Loucy (cell line): Measurements from ENCODE around the gene PODXL2.

Experiments
- H2AFZ ChIP-seq: fragments of 200-600 bp; sonication (generic); 2 replicates; pipeline ENCODE4 v1.6.0; 2016; ENCODE audit warnings: antibody characterized with exemption, mild to moderate bottlenecking, low read length, moderate library complexity
- H3F3A ChIP-seq: fragments of 200-600 bp; 2 replicates; pipeline ENCODE4 v1.6.0; 2016; ENCODE audit warnings: antibody characterized with exemption, low read depth, mild to moderate bottlenecking
- H3K27me3 ChIP-seq: fragments of 200-600 bp; sonication (generic); 2 replicates; pipeline ENCODE4 v1.6.1; 2014; ENCODE audit warnings: low read length, mild to moderate bottlenecking; ENCODE audit not compliant: insufficient read depth, poor library complexity, severe bottlenecking
- H3K36me3 ChIP-seq: fragments of 200-600 bp; sonication (generic); 2 replicates; pipeline ENCODE4 v1.6.1; 2016; ENCODE audit warnings: low read length; ENCODE audit not compliant: insufficient read depth
- H3K4me1 ChIP-seq: fragments of 200-600 bp; sonication (generic); 2 replicates; pipeline ENCODE4 v1.5.1; 2014; ENCODE audit warnings: low read length, mild to moderate bottlenecking; ENCODE audit not compliant: insufficient read depth, poor library complexity, severe bottlenecking
- H3K4me2 ChIP-seq: fragments of 200-600 bp; sonication (generic); 2 replicates; pipeline ENCODE4 v1.6.0; 2014; ENCODE audit warnings: antibody characterized with exemption, low read length, low read depth, mild to moderate bottlenecking; ENCODE audit not compliant: poor library complexity, severe bottlenecking
- H3K4me3 ChIP-seq: fragments of 200-600 bp; sonication (generic); 2 replicates; pipeline ENCODE4 v1.5.1; 2014; ENCODE audit warnings: low read length, mild to moderate bottlenecking, mixed read lengths; ENCODE audit not compliant: poor library complexity, severe bottlenecking
- H3K79me2 ChIP-seq: fragments of 200-600 bp; sonication (generic); 2 replicates; pipeline ENCODE4 v1.6.1; 2014; ENCODE audit warnings: low read length; ENCODE audit not compliant: insufficient read depth
- H3K9ac ChIP-seq: fragments of 200-600 bp; sonication (generic); 2 replicates; pipeline ENCODE4 v1.6.0; 2014; ENCODE audit warnings: mild to moderate bottlenecking, low read depth, low read length, moderate library complexity; ENCODE audit not compliant: poor library complexity, severe bottlenecking
- H3K9me2 ChIP-seq: fragments of 200-600 bp; sonication (generic); replicated peaks from 2 replicates; pipeline ENCODE4 v1.6.1; 2016; ENCODE audit warnings: low read depth, low read length, mixed read lengths
- H3K9me3 ChIP-seq: fragments of 200-600 bp; sonication (generic); 2 replicates; pipeline ENCODE4 v1.6.1; 2014; ENCODE audit warnings: mild to moderate bottlenecking, antibody characterized with exemption, low read length, low read depth; ENCODE audit not compliant: insufficient read depth
- H4K20me1 ChIP-seq: fragments of 200-600 bp; sonication (generic); 2 replicates; pipeline ENCODE4 v1.6.0; 2014; ENCODE audit warnings: antibody characterized with exemption, low read length, mild to moderate bottlenecking; ENCODE audit not compliant: insufficient read depth, poor library complexity, severe bottlenecking
- EZH2phosphoT487 ChIP-seq: fragments of 200-600 bp; IDR thresholded peaks from 2 replicates; pipeline ENCODE4 v1.6.1; 2018; ENCODE audit warnings: antibody characterized with exemption, mild to moderate bottlenecking, moderate library complexity, borderline replicate concordance
- TF ChIP-seq, protein P1 (sequence below): fragments of 200-600 bp; sonication (generic); conservative IDR thresholded peaks from 2 replicates; pipeline ENCODE4 v1.5.1; 2014; ENCODE audit warnings: mild to moderate bottlenecking, antibody characterized with exemption, low read length

The PODXL2 gene

DNA sequence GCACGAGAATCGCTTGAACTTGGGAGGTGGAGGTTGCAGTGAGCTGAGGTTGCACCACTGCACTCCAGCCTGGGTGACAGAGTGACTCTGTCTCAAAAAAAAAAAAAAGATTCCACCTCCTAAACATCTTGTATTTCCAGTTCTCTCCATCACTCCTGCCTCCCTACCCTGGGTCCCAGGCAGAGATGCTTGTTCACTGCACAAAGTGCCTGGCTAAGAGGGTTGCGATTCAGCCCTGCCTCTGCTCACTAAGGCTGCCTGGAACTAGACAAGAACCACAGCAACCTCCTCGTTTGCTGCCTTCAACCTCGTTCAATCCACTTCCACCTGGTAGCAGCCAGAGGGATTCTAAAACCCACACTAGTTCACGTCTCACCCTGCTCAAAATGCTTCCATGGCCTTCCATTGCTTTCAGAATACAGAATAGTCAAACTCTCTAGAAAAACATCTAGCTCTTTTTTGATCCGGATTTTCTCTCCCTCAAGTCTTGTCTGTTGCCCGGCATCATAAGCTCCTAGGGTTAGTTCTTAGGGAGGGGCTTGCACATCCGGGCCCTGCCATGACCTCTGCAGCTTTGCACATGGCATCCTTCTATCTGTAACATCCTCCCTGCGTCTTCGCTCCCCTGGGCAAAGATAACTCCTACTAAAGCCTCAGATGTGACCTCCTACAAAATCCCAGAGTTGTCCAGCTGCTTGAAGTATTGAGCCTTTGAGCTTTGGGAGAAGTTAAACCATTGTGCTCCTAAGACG lies 31.8 kb upstream of the PODXL2 start:
- Histone ChIP-seq H2AFZ (no peak overlapping the region), H3K9ac (peak overlapping the region; percentile 78), H3K36me3 (peaks cover 3% of the 10 kb centered on the region; the same call in 1 of the 2 replicates), H3K27me3 (no peaks in the 10 kb centered on the region), H3K4me1 (peaks cover 43% of the 10 kb centered on the region), H3K9me2 (no peaks in the 10 kb centered on the region), H3K9me3 (no peaks in the 10 kb centered on the region), H4K20me1 (peaks cover 34% of the 10 kb centered on the region), H3K4me3 (peak overlapping the region; percentile 82), H3F3A (no peaks in the 10 kb centered on the region), H3K79me2 (peaks cover 47% of the 10 kb centered on the region), H3K4me2 (peak overlapping the region; percentile 84)
- TF ChIP-seq, protein P1, sequence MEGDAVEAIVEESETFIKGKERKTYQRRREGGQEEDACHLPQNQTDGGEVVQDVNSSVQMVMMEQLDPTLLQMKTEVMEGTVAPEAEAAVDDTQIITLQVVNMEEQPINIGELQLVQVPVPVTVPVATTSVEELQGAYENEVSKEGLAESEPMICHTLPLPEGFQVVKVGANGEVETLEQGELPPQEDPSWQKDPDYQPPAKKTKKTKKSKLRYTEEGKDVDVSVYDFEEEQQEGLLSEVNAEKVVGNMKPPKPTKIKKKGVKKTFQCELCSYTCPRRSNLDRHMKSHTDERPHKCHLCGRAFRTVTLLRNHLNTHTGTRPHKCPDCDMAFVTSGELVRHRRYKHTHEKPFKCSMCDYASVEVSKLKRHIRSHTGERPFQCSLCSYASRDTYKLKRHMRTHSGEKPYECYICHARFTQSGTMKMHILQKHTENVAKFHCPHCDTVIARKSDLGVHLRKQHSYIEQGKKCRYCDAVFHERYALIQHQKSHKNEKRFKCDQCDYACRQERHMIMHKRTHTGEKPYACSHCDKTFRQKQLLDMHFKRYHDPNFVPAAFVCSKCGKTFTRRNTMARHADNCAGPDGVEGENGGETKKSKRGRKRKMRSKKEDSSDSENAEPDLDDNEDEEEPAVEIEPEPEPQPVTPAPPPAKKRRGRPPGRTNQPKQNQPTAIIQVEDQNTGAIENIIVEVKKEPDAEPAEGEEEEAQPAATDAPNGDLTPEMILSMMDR, result no peak
- TF ChIP-seq EZH2phosphoT487, result no peak

DNA sequence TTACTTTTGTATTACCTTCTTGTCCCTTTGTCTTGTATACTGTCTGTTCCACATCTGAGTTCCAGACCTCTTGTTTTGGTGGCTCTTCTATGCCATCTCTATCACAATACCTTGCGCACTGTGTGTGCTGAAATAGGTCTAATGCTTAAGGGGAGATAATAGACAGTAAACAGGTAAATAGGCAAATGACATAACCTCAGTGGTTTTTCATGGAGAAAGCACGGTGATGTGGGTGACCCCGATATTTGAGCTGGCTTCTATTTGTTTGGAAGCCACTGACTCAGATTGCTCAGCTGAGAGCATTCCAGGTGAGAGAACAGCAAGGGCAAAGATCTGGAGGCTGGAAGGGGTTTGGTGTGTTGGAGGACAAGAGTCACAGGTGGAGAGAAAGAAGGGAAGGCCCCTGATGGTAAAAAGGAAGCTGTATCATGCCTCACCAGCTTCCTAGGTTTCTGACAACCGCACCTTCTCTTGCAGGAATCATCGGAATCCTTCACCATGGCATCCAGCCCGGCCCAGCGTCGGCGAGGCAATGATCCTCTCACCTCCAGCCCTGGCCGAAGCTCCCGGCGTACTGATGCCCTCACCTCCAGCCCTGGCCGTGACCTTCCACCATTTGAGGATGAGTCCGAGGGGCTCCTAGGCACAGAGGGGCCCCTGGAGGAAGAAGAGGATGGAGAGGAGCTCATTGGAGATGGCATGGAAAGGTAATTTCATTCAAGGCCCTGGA lies 30.0 kb upstream of the PODXL2 start:
- Histone ChIP-seq H4K20me1 (peaks cover 52% of the 10 kb centered on the region), H2AFZ (no peak overlapping the region), H3K4me3 (peak overlapping the region; percentile 82), H3K9ac (peak overlapping the region; percentile 97), H3K36me3 (peaks cover 7% of the 10 kb centered on the region; the same call in 1 of the 2 replicates), H3K9me2 (no peaks in the 10 kb centered on the region), H3F3A (no peaks in the 10 kb centered on the region), H3K27me3 (no peaks in the 10 kb centered on the region), H3K79me2 (peaks cover 65% of the 10 kb centered on the region), H3K9me3 (no peaks in the 10 kb centered on the region), H3K4me1 (peaks cover 47% of the 10 kb centered on the region), H3K4me2 (peak overlapping the region; percentile 84)
- no peak for TF ChIP-seq EZH2phosphoT487
- TF ChIP-seq, protein P1, result no peak

DNA sequence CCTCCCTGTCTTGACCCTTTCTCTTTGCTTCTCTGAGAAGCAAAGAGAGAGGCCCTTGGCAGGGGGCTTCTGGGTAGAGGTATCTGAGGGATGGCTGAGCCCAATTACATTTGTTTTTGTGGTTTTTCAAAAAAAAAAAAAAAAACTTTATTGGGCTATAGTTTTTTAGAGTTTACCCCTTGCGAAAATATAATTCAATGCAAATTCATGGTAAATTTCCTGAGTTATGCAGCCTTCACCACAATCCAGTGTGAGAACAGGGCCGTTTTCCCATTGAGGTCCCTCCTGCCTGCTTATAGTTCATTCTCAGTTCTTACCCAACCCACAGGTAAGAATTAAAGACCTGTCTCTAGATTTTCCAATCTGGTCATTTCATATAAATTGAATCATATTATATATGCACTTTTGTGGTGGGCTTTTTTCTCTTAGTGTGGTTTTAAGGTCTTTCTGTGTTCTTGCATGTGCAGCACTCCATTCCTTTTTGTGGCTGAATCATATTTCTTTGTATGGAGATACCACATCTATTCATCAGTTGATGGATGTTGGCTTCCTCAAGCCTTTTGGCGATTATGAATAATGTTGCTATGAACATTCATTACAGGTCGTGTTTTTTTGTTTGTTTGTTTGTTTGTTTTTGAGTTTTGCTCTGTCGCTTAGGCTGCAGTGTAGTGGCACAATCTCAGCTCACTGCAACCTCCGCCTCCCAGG lies 28.1 kb upstream of the PODXL2 start:
- Histone ChIP-seq H3K36me3 (peaks cover 25% of the 10 kb centered on the region; the same call in 1 of the 2 replicates), H2AFZ (no peak overlapping the region), H3K9me3 (no peaks in the 10 kb centered on the region), H3K4me2 (peak overlapping the region; percentile 84), H4K20me1 (peaks cover 69% of the 10 kb centered on the region), H3K4me3 (peak overlapping the region; percentile 82), H3F3A (no peaks in the 10 kb centered on the region), H3K4me1 (peaks cover 50% of the 10 kb centered on the region), H3K9me2 (no peaks in the 10 kb centered on the region), H3K79me2 (peaks cover 84% of the 10 kb centered on the region), H3K9ac (peak overlapping the region; percentile 97), H3K27me3 (no peaks in the 10 kb centered on the region)
- no peak for TF ChIP-seq EZH2phosphoT487
